ENCODE data around the gene FBXL7. TPM values are rescaled to one million over a fixed set of nuclear protein-coding genes. Genes with fewer than 3 reads are reported as not detected.

FBXL7 gene
- total and polyA plus RNA-seq, 4 experiments from 2014 or later, result not detected

GRCh38 chr5:15799612-15800011, 299.6 kb downstream of the FBXL7 start:
- H3K4me3 Mint-ChIP-seq, result no peak overlapping the region
- POLR2A ChIA-PET (ENCODE audit: partially characterized antibody), result no interaction called here
- intact Hi-C loops (cut with micrococcal nuclease), result no loop called here

GRCh38 chr5:15803280-15803679, 303.3 kb downstream of the FBXL7 start:
- H3K9me3 ChIP-seq (ENCODE audit: control insufficient read depth in 1 of 2, low read length in 2 of 2), result no peaks in the 10 kb centered on the region
- no peaks in the 10 kb centered on the region for H3K27me3 Mint-ChIP-seq
- H3K27ac Mint-ChIP-seq, result no peak overlapping the region
- H3K36me3 Mint-ChIP-seq, result no peaks in the 10 kb centered on the region
- DNase-seq, result no peak
- H3K4me1 Mint-ChIP-seq, result no peaks in the 10 kb centered on the region
- POLR2A ChIA-PET (ENCODE audit: partially characterized antibody), result no interaction called here
- peaks cover 1 to 16% (median 4%) of the 10 kb centered on the region in 8 donors for H3K9me3 Mint-ChIP-seq
- H3K27ac ChIP-seq (ENCODE audit: low read depth, low read length), result no peak overlapping the region
- H3K36me3 ChIP-seq (ENCODE audit: insufficient read depth, low read length), result no peaks in the 10 kb centered on the region
- no peak overlapping the region for H3K4me3 ChIP-seq (ENCODE audit: low read length in 2 of 2)
- no peaks in the 10 kb centered on the region for H3K4me1 ChIP-seq (ENCODE audit: insufficient read depth, low read length)
- CTCF ChIA-PET (ENCODE audit: partially characterized antibody), result no interaction called here
- no peak overlapping the region for H3K4me3 Mint-ChIP-seq
- intact Hi-C loops (cut with micrococcal nuclease), result no loop called here
- no peaks in the 10 kb centered on the region for H3K27me3 ChIP-seq (ENCODE audit: insufficient read depth, low read length)

More at GRCh38 chr5:15799612-15800011, 299.6 kb downstream of the FBXL7 start:
- no peaks in the 10 kb centered on the region for H3K27me3 Mint-ChIP-seq
- no peaks in the 10 kb centered on the region for H3K4me1 Mint-ChIP-seq
- no peaks in the 10 kb centered on the region for H3K9me3 ChIP-seq (ENCODE audit: control insufficient read depth in 1 of 2, low read length in 2 of 2)
- H3K4me1 ChIP-seq (ENCODE audit: insufficient read depth, low read length), result no peaks in the 10 kb centered on the region
- no peaks in the 10 kb centered on the region for H3K27me3 ChIP-seq (ENCODE audit: insufficient read depth, low read length)
- DNase-seq, result no peak
- no peak overlapping the region for H3K4me3 ChIP-seq (ENCODE audit: low read length in 2 of 2)
- H3K27ac Mint-ChIP-seq, result no peak overlapping the region
- H3K36me3 ChIP-seq (ENCODE audit: insufficient read depth, low read length), result no peaks in the 10 kb centered on the region
- H3K36me3 Mint-ChIP-seq, result no peaks in the 10 kb centered on the region
- H3K9me3 Mint-ChIP-seq, result peaks cover 0 to 11% (median 3%) of the 10 kb centered on the region in 8 donors
- H3K27ac ChIP-seq (ENCODE audit: low read depth, low read length), result no peak overlapping the region
- CTCF ChIA-PET (ENCODE audit: partially characterized antibody), result no interaction called here

- no peak overlapping the region for H3K4me3 Mint-ChIP-seq
- no peaks in the 10 kb centered on the region for H3K27me3 Mint-ChIP-seq
- Histone ChIP-seq H3K27ac (ENCODE audit: low read depth, low read length) (no peak overlapping the region), H3K36me3 (ENCODE audit: insufficient read depth, low read length) (no peaks in the 10 kb centered on the region), H3K4me1 (ENCODE audit: insufficient read depth, low read length) (no peaks in the 10 kb centered on the region), H3K4me3 (ENCODE audit: low read length in 2 of 2) (no peak overlapping the region), H3K27me3 (ENCODE audit: insufficient read depth, low read length) (no peaks in the 10 kb centered on the region), H3K9me3 (ENCODE audit: control insufficient read depth in 1 of 2, low read length in 2 of 2) (no peaks in the 10 kb centered on the region)
- H3K9me3 Mint-ChIP-seq, result peaks cover 1 to 18% (median 6%) of the 10 kb centered on the region in 8 donors
- no peaks in the 10 kb centered on the region for H3K4me1 Mint-ChIP-seq
- POLR2A ChIA-PET (ENCODE audit: partially characterized antibody), result no interaction called here
- H3K27ac Mint-ChIP-seq, result no peak overlapping the region
- no peaks in the 10 kb centered on the region for H3K36me3 Mint-ChIP-seq
- DNase-seq, result no peak
- intact Hi-C loops (cut with micrococcal nuclease), result no loop called here
- CTCF ChIA-PET (ENCODE audit: partially characterized antibody), result no interaction called here
Measured at GRCh38 chr5:15806613-15807012, 306.6 kb downstream of the FBXL7 start.

GRCh38 chr5:15807248-15807647, 307.3 kb downstream of the FBXL7 start:
- H3K9me3 ChIP-seq (ENCODE audit: control insufficient read depth in 1 of 2, low read length in 2 of 2), result no peaks in the 10 kb centered on the region
- no peak overlapping the region for H3K4me3 ChIP-seq (ENCODE audit: low read length in 2 of 2)
- no peak for DNase-seq
- no peak overlapping the region for H3K27ac ChIP-seq (ENCODE audit: low read depth, low read length)
- H3K27me3 ChIP-seq (ENCODE audit: insufficient read depth, low read length), result no peaks in the 10 kb centered on the region
- H3K36me3 Mint-ChIP-seq, result no peaks in the 10 kb centered on the region
- no peaks in the 10 kb centered on the region for H3K4me1 ChIP-seq (ENCODE audit: insufficient read depth, low read length)
- H3K27me3 Mint-ChIP-seq, result no peaks in the 10 kb centered on the region
- ChIA-PET CTCF (ENCODE audit: partially characterized antibody) (no interaction called here), POLR2A (ENCODE audit: partially characterized antibody) (no interaction called here)
- no peaks in the 10 kb centered on the region for H3K36me3 ChIP-seq (ENCODE audit: insufficient read depth, low read length)
- intact Hi-C loops (cut with micrococcal nuclease), result no loop called here
- H3K9me3 Mint-ChIP-seq, result peaks cover 1 to 18% (median 7%) of the 10 kb centered on the region in 8 donors
- H3K4me3 Mint-ChIP-seq, result no peak overlapping the region
- no peaks in the 10 kb centered on the region for H3K4me1 Mint-ChIP-seq
- H3K27ac Mint-ChIP-seq, result no peak overlapping the region

- no peak overlapping the region for H3K27ac Mint-ChIP-seq
- H3K27me3 ChIP-seq (ENCODE audit: insufficient read depth, low read length), result no peaks in the 10 kb centered on the region
- peaks cover 0 to 18% (median 6%) of the 10 kb centered on the region in 8 donors for H3K9me3 Mint-ChIP-seq
- no peaks in the 10 kb centered on the region for H3K36me3 ChIP-seq (ENCODE audit: insufficient read depth, low read length)
- ChIA-PET POLR2A (ENCODE audit: partially characterized antibody) (no interaction called here), CTCF (ENCODE audit: partially characterized antibody) (interaction anchor here (0.9 kb wide), 1 partner anchor 8 kb away, joined by 3 read pairs; no protein-coding TSS in a partner anchor)
- no peak overlapping the region for H3K27ac ChIP-seq (ENCODE audit: low read depth, low read length)
- H3K4me1 Mint-ChIP-seq, result no peaks in the 10 kb centered on the region
- H3K36me3 Mint-ChIP-seq, result no peaks in the 10 kb centered on the region
- DNase-seq, result no peak
- H3K4me1 ChIP-seq (ENCODE audit: insufficient read depth, low read length), result no peaks in the 10 kb centered on the region
- no peak overlapping the region for H3K4me3 ChIP-seq (ENCODE audit: low read length in 2 of 2)
- H3K4me3 Mint-ChIP-seq, result no peak overlapping the region
- no peaks in the 10 kb centered on the region for H3K9me3 ChIP-seq (ENCODE audit: control insufficient read depth in 1 of 2, low read length in 2 of 2)
- intact Hi-C loops (cut with micrococcal nuclease), result no loop called here
- H3K27me3 Mint-ChIP-seq, result no peaks in the 10 kb centered on the region
Measured at GRCh38 chr5:15807871-15808270, 307.9 kb downstream of the FBXL7 start.

GRCh38 chr5:15808577-15808976, 308.6 kb downstream of the FBXL7 start:
- Histone ChIP-seq H3K9me3 (ENCODE audit: control insufficient read depth in 1 of 2, low read length in 2 of 2) (no peaks in the 10 kb centered on the region), H3K27me3 (ENCODE audit: insufficient read depth, low read length) (no peaks in the 10 kb centered on the region), H3K4me1 (ENCODE audit: insufficient read depth, low read length) (no peaks in the 10 kb centered on the region), H3K27ac (ENCODE audit: low read depth, low read length) (no peak overlapping the region), H3K4me3 (ENCODE audit: low read length in 2 of 2) (no peak overlapping the region), H3K36me3 (ENCODE audit: insufficient read depth, low read length) (no peaks in the 10 kb centered on the region)
- no peaks in the 10 kb centered on the region for H3K4me1 Mint-ChIP-seq
- POLR2A ChIA-PET (ENCODE audit: partially characterized antibody), result no interaction called here
- no peaks in the 10 kb centered on the region for H3K36me3 Mint-ChIP-seq
- intact Hi-C loops (cut with micrococcal nuclease), result no loop called here
- CTCF ChIA-PET (ENCODE audit: partially characterized antibody), result interaction anchor here (0.9 kb wide), 1 partner anchor 8 kb away, joined by 3 read pairs; no protein-coding TSS in a partner anchor
- H3K27me3 Mint-ChIP-seq, result no peaks in the 10 kb centered on the region
- no peak for DNase-seq
- no peak overlapping the region for H3K27ac Mint-ChIP-seq
- no peak overlapping the region for H3K4me3 Mint-ChIP-seq
- peaks cover 0 to 16% (median 6%) of the 10 kb centered on the region in 8 donors for H3K9me3 Mint-ChIP-seq

GRCh38 chr5:15819617-15820016, 319.6 kb downstream of the FBXL7 start:
- intact Hi-C loops (cut with micrococcal nuclease), result no loop called here
- POLR2A ChIA-PET (ENCODE audit: partially characterized antibody), result no interaction called here

GRCh38 chr5:15821506-15821905, 321.5 kb downstream of the FBXL7 start:
- no peak for DNase-seq
- H3K27ac Mint-ChIP-seq, result no peak overlapping the region
- no peaks in the 10 kb centered on the region for H3K4me1 Mint-ChIP-seq
- H3K27me3 Mint-ChIP-seq, result no peaks in the 10 kb centered on the region
- Histone ChIP-seq H3K4me3 (ENCODE audit: low read length in 2 of 2) (no peak overlapping the region), H3K4me1 (ENCODE audit: insufficient read depth, low read length) (no peaks in the 10 kb centered on the region), H3K9me3 (ENCODE audit: control insufficient read depth in 1 of 2, low read length in 2 of 2) (no peaks in the 10 kb centered on the region), H3K27ac (ENCODE audit: low read depth, low read length) (no peak overlapping the region), H3K27me3 (ENCODE audit: insufficient read depth, low read length) (no peaks in the 10 kb centered on the region), H3K36me3 (ENCODE audit: insufficient read depth, low read length) (no peaks in the 10 kb centered on the region)
- H3K4me3 Mint-ChIP-seq, result no peak overlapping the region
- ChIA-PET CTCF (ENCODE audit: partially characterized antibody) (no interaction called here), POLR2A (ENCODE audit: partially characterized antibody) (no interaction called here)
- intact Hi-C loops (cut with micrococcal nuclease), result no loop called here
- H3K9me3 Mint-ChIP-seq, result peaks cover 0 to 17% (median 3%) of the 10 kb centered on the region in 8 donors
- H3K36me3 Mint-ChIP-seq, result no peaks in the 10 kb centered on the region

More at GRCh38 chr5:15819617-15820016, 319.6 kb downstream of the FBXL7 start:
- no peak overlapping the region for H3K4me3 Mint-ChIP-seq
- no peak overlapping the region for H3K27ac Mint-ChIP-seq
- H3K9me3 Mint-ChIP-seq, result peaks cover 0 to 24% (median 4%) of the 10 kb centered on the region in 8 donors
- CTCF ChIA-PET (ENCODE audit: partially characterized antibody), result no interaction called here
- no peaks in the 10 kb centered on the region for H3K36me3 Mint-ChIP-seq
- Histone ChIP-seq H3K36me3 (ENCODE audit: insufficient read depth, low read length) (no peaks in the 10 kb centered on the region), H3K4me3 (ENCODE audit: low read length in 2 of 2) (no peak overlapping the region), H3K27me3 (ENCODE audit: insufficient read depth, low read length) (no peaks in the 10 kb centered on the region), H3K4me1 (ENCODE audit: insufficient read depth, low read length) (no peaks in the 10 kb centered on the region), H3K27ac (ENCODE audit: low read depth, low read length) (no peak overlapping the region), H3K9me3 (ENCODE audit: control insufficient read depth in 1 of 2, low read length in 2 of 2) (no peaks in the 10 kb centered on the region)
- DNase-seq, result no peak
- no peaks in the 10 kb centered on the region for H3K27me3 Mint-ChIP-seq
- H3K4me1 Mint-ChIP-seq, result no peaks in the 10 kb centered on the region
